ENCODE results near the gene CD200. TPM values are rescaled to one million over a fixed set of nuclear protein-coding genes. Genes with fewer than 3 reads are reported as not detected.
A peak's percentile ranks its signal among the peaks of the same experiment; 100 is the strongest.
"Not testable (repeated sequence)": the region's sequence is repeated elsewhere in the genome, so short reads cannot be mapped to it uniquely, and the experiment has no call there.

Gene CD200
- total RNA-seq, 1 donor from 2014 or later: 1.1 TPM

GRCh38 chr3:112376241-112376911, 43.4 kb downstream of the CD200 start:
- peak overlapping the region; percentile 60 for H3K27ac ChIP-seq (replicated peaks)
- no peaks in the 10 kb centered on the region for H3K27me3 ChIP-seq (ENCODE audit: low read depth)
- H3K4me3 ChIP-seq: no peak overlapping the region
- DNase-seq: no peak
- H3K9me3 ChIP-seq (replicated peaks): no peaks in the 10 kb centered on the region
- TF ChIP-seq CTCF (IDR thresholded peaks at IDR 0.05; ENCODE audit: borderline replicate concordance): no peak
- no peaks in the 10 kb centered on the region for H3K36me3 ChIP-seq
- H3K4me1 ChIP-seq: peaks cover 36% of the 10 kb centered on the region
- intact Hi-C loops (cut with micrococcal nuclease): no loop called here

GRCh38 chr3:112376992-112377391, 44.0 kb downstream of the CD200 start:
- no peak for TF ChIP-seq CTCF (IDR thresholded peaks at IDR 0.05; ENCODE audit: borderline replicate concordance)
- Histone ChIP-seq H3K9me3 (replicated peaks) (no peaks in the 10 kb centered on the region), H3K4me1 (peaks cover 36% of the 10 kb centered on the region), H3K27ac (replicated peaks) (peak overlapping the region; percentile 60), H3K36me3 (no peaks in the 10 kb centered on the region), H3K27me3 (ENCODE audit: low read depth) (no peaks in the 10 kb centered on the region), H3K4me3 (no peak overlapping the region)
- DNase-seq: no peak
- intact Hi-C loops (cut with micrococcal nuclease): no loop called here

GRCh38 chr3:112377568-112378071, 44.7 kb downstream of the CD200 start:
- intact Hi-C loops (cut with micrococcal nuclease): no loop called here
- H3K36me3 ChIP-seq: no peaks in the 10 kb centered on the region
- H3K27me3 ChIP-seq (ENCODE audit: low read depth): no peaks in the 10 kb centered on the region
- peak overlapping the region; percentile 60 for H3K27ac ChIP-seq (replicated peaks)
- peaks cover 36% of the 10 kb centered on the region for H3K4me1 ChIP-seq
- no peak for TF ChIP-seq CTCF (IDR thresholded peaks at IDR 0.05; ENCODE audit: borderline replicate concordance)
- no peak overlapping the region for H3K4me3 ChIP-seq
- no peaks in the 10 kb centered on the region for H3K9me3 ChIP-seq (replicated peaks)
- no peak for DNase-seq

DNA sequence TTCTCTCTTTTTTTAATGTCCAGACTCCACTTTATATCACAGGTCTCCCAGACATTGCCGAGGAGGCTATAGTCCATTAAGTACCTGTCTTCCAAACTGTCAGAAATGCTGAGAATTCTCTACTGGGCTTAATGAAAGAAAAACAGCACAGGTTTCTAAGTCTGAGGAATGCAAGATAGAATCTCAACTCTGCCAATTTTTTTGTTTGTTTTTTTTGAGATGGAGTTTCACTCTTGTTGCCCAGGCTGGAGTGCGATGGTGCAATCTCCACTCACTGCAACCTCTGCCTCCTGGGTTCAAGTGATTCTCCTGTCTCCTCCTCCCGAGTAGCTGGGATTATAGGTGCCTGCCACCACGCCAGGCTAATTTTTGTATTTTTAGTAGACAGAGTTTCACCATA, 45.4 kb downstream of the CD200 start:
- intact Hi-C loops (cut with micrococcal nuclease); H3K9me3 ChIP-seq (replicated peaks); H3K27ac ChIP-seq (replicated peaks); H3K4me3 ChIP-seq; DNase-seq; H3K36me3 ChIP-seq; H3K27me3 ChIP-seq (ENCODE audit: low read depth): not testable (repeated sequence)
- H3K4me1 ChIP-seq: peaks cover 36% of the 10 kb centered on the region

DNA sequence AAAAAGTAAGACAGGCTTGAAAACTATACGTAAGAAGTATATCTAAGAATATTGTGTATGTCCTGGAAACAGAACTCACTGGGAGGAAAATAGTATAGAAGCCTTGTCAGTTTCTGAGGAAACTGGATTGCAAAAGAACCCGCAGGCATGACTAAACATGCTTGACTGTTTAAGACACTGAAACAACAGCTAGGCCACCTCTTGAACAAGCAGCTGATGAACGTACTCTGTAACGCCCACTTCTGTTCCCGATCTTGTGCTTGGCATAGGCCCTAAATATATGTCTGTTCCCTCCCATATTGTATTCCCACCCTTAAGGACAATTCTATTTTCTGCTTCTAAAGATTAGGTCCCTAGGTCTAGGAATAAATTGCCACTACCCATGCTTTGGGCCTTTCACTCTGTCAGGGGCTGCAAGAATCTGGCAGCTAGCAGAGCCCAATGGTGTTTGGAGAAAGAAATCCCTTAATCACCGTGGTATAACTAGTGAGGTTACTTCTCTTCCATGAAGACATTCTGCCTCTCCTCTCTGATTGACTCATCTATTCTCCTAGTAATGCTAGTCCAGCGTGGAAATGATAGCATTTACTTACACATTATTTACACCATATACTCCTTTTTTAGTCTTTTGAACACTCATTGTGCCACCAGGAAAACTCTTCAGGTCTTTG, 46.2 kb downstream of the CD200 start:
- Histone ChIP-seq H3K36me3 (no peaks in the 10 kb centered on the region), H3K4me1 (peaks cover 31% of the 10 kb centered on the region), H3K9me3 (replicated peaks) (no peaks in the 10 kb centered on the region), H3K27me3 (ENCODE audit: low read depth) (no peaks in the 10 kb centered on the region), H3K4me3 (no peak overlapping the region), H3K27ac (replicated peaks) (no peak overlapping the region)
- TF ChIP-seq CTCF (IDR thresholded peaks at IDR 0.05; ENCODE audit: borderline replicate concordance): no peak
- no peak for DNase-seq
- intact Hi-C loops (cut with micrococcal nuclease): no loop called here
